ENCODE results near the gene CREB3L1.

- no peak for TF ChIP-seq EZH2 (IDR thresholded peaks at IDR 0.05; ENCODE audit: borderline replicate concordance, low read depth, low read length, severe bottlenecking)
- TF ChIP-seq CTCF (IDR thresholded peaks at IDR 0.05; ENCODE audit: extremely low read depth in 1 of 2, insufficient read depth in 1 of 2, low read depth in 1 of 2, low read length in 2 of 2) = no peak
- no peak for TF ChIP-seq POLR2A (IDR thresholded peaks at IDR 0.05; ENCODE audit: low read depth, low read length)
- TF ChIP-seq MAX (IDR thresholded peaks at IDR 0.05; ENCODE audit: insufficient read depth, insufficient read length) = no peak
- no peak for TF ChIP-seq POLR2AphosphoS5 (IDR thresholded peaks at IDR 0.05; ENCODE audit: insufficient read depth, low read depth, low read length)
Measured at GRCh38 chr11:46364056-46364455, 86.6 kb downstream of the CREB3L1 start.

Data from endothelial cell of umbilical vein (primary cell).